ENCODE measurements around the gene CEBPA. TPM values are rescaled to one million over a fixed set of nuclear protein-coding genes. Genes with fewer than 3 reads are reported as not detected.

Gene CEBPA
- total and polyA plus RNA-seq, 8 donors, result 9.9 to 167 (median 18.8) TPM

GRCh38 chr19:33273065-33273736 is 29.1 kb downstream of the CEBPA start:
- peak overlapping the region in 1 of 5 donors; percentile 83 for H3K27ac ChIP-seq
- 69 to 90% (median 81%) methylated on average over 11 to 26 of the region's 26 CpGs for WGBS, 5 donors
- intact Hi-C loops (cut with DNase I; ENCODE audit: low total_unique reads), result no loop called here

GRCh38 chr19:33271246-33272021 is 30.9 kb downstream of the CEBPA start:
- no peak for DNase-seq
- intact Hi-C loops (cut with DNase I; ENCODE audit: low total_unique reads), result no loop called here
- Histone ChIP-seq H3K27me3 (peaks cover 0 to 6% (median 0%) of the 10 kb centered on the region in 3 donors), H3K9me3 (no peaks in the 10 kb centered on the region), H3K4me1 (peaks cover 25 to 37% (median 34%) of the 10 kb centered on the region in 4 donors), H3K27ac (no peak overlapping the region), H3K36me3 (no peaks in the 10 kb centered on the region), H3K4me3 (no peak overlapping the region)
- WGBS, 5 donors, result 85 to 93% (median 90%) methylated on average over 12 of the region's 12 CpGs
- TF ChIP-seq CTCF (IDR thresholded peaks at IDR 0.05), result no peak
- TF ChIP-seq POLR2A (IDR thresholded peaks at IDR 0.05), result no peak
- TF ChIP-seq POLR2AphosphoS5 (IDR thresholded peaks at IDR 0.05), result no peak
- no peak for TF ChIP-seq EP300 (IDR thresholded peaks at IDR 0.05)

More at GRCh38 chr19:33273065-33273736, 29.1 kb downstream of the CEBPA start:
- no peaks in the 10 kb centered on the region for H3K36me3 ChIP-seq
- H3K9me3 ChIP-seq, result no peaks in the 10 kb centered on the region
- no peak for TF ChIP-seq POLR2A (IDR thresholded peaks at IDR 0.05)
- TF ChIP-seq CTCF (IDR thresholded peaks at IDR 0.05), result no peak
- TF ChIP-seq EP300 (IDR thresholded peaks at IDR 0.05), result no peak
- TF ChIP-seq POLR2AphosphoS5 (IDR thresholded peaks at IDR 0.05), result no peak
- H3K4me3 ChIP-seq, result no peak overlapping the region
- peaks cover 28 to 48% (median 42%) of the 10 kb centered on the region in 4 donors for H3K4me1 ChIP-seq
- H3K27me3 ChIP-seq, result peaks cover 0 to 6% (median 0%) of the 10 kb centered on the region in 3 donors
- no peak for DNase-seq

- H3K4me1 ChIP-seq, result peaks cover 19 to 30% (median 27%) of the 10 kb centered on the region in 4 donors
- H3K27me3 ChIP-seq, result peaks cover 0 to 6% (median 0%) of the 10 kb centered on the region in 3 donors
- H3K9me3 ChIP-seq, result no peaks in the 10 kb centered on the region
- H3K36me3 ChIP-seq, result no peaks in the 10 kb centered on the region
- no peak for DNase-seq
- no peak overlapping the region for H3K4me3 ChIP-seq
- intact Hi-C loops (cut with DNase I; ENCODE audit: low total_unique reads), result no loop called here
- TF ChIP-seq POLR2AphosphoS5 (IDR thresholded peaks at IDR 0.05) (no peak), CTCF (IDR thresholded peaks at IDR 0.05) (no peak), POLR2A (IDR thresholded peaks at IDR 0.05) (no peak), EP300 (IDR thresholded peaks at IDR 0.05) (no peak)
- H3K27ac ChIP-seq, result no peak overlapping the region
- 88 to 96% (median 94%) methylated on average over 1 of the region's 1 CpG for WGBS, 5 donors
These were observed 31.6 kb downstream of the CEBPA start for GRCh38 chr19:33270769-33271168.

GRCh38 chr19:33269016-33269415 is 33.3 kb downstream of the CEBPA start:
- Histone ChIP-seq H3K36me3 (no peaks in the 10 kb centered on the region), H3K4me1 (peaks cover 7 to 13% (median 10%) of the 10 kb centered on the region in 4 donors), H3K27me3 (peaks cover 0 to 6% (median 0%) of the 10 kb centered on the region in 3 donors), H3K27ac (peak overlapping the region in 1 of 5 donors; percentile 27), H3K4me3 (no peak overlapping the region), H3K9me3 (no peaks in the 10 kb centered on the region)
- TF ChIP-seq EP300 (IDR thresholded peaks at IDR 0.05) (no peak), CTCF (IDR thresholded peaks at IDR 0.05) (no peak), POLR2AphosphoS5 (IDR thresholded peaks at IDR 0.05) (no peak), POLR2A (IDR thresholded peaks at IDR 0.05) (no peak)
- intact Hi-C loops (cut with DNase I; ENCODE audit: low total_unique reads), result no loop called here
- no peak for DNase-seq
- 80 to 92% (median 83%) methylated on average over 4 to 10 of the region's 10 CpGs for WGBS, 5 donors

Measured in stomach (tissue), 9 donors.